ENCODE results near the gene HOXA6. TPM values are rescaled to one million over a fixed set of nuclear protein-coding genes. Genes with fewer than 3 reads are reported as not detected.

HOXA6 gene
- total RNA-seq, 1 donor from 2014 or later, result 45.6 TPM

DNA sequence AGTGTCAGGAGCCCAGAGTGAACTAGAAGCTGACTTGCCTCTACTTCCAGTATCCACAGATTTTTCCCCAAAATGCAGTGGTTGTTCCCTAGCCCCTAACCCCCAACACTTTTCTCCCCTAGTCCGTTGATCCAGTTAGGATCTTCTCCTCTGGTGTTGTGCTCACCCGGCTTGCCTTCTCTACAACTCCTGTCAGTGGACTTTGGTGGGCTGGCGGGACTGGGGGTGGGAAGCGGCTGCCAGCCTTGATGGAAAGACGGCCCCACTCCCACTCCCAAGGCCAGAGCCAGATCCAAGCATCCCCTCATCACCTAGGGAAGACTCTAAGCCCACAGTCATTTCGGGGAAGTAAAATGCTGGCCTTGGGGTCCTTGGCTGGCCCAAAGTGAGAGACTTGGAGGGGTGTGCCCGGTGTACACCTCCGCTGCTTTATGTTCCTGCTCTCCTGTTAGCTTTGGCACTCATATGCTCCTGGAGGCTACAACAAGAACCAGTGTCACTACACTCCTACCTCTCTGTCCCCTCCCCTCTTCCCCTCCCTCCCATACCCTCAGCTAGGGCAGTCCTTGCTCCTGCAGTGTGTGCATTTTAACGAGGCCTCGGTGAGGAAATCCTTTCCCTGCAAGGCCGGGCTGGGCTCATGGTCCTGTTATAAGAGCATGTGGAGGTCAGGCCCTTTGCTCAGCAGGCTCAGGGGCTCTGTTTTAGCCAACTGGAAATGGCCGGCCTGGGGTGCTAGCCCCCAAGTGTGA is 27.5 kb upstream of the HOXA6 start:
- no peaks in the 10 kb centered on the region for H3K36me3 Mint-ChIP-seq
- peaks cover 24% of the 10 kb centered on the region for H3K4me1 Mint-ChIP-seq
- DNase-seq (ENCODE audit: low spot score in 2 of 2, unreplicated experiment in 2 of 2), result peak; percentile 17 to 38
- TF ChIP-seq, protein P1, sequence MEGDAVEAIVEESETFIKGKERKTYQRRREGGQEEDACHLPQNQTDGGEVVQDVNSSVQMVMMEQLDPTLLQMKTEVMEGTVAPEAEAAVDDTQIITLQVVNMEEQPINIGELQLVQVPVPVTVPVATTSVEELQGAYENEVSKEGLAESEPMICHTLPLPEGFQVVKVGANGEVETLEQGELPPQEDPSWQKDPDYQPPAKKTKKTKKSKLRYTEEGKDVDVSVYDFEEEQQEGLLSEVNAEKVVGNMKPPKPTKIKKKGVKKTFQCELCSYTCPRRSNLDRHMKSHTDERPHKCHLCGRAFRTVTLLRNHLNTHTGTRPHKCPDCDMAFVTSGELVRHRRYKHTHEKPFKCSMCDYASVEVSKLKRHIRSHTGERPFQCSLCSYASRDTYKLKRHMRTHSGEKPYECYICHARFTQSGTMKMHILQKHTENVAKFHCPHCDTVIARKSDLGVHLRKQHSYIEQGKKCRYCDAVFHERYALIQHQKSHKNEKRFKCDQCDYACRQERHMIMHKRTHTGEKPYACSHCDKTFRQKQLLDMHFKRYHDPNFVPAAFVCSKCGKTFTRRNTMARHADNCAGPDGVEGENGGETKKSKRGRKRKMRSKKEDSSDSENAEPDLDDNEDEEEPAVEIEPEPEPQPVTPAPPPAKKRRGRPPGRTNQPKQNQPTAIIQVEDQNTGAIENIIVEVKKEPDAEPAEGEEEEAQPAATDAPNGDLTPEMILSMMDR (IDR thresholded peaks at IDR 0.05; ENCODE audit: unreplicated experiment), result no peak
- peak overlapping the region; percentile 69 for H3K4me3 Mint-ChIP-seq
- peaks cover 91% of the 10 kb centered on the region for H3K27me3 Mint-ChIP-seq (ENCODE audit: low read depth)
- H3K27ac Mint-ChIP-seq, result peak overlapping the region; percentile 94
- H3K9me3 Mint-ChIP-seq, result no peaks in the 10 kb centered on the region

DNA sequence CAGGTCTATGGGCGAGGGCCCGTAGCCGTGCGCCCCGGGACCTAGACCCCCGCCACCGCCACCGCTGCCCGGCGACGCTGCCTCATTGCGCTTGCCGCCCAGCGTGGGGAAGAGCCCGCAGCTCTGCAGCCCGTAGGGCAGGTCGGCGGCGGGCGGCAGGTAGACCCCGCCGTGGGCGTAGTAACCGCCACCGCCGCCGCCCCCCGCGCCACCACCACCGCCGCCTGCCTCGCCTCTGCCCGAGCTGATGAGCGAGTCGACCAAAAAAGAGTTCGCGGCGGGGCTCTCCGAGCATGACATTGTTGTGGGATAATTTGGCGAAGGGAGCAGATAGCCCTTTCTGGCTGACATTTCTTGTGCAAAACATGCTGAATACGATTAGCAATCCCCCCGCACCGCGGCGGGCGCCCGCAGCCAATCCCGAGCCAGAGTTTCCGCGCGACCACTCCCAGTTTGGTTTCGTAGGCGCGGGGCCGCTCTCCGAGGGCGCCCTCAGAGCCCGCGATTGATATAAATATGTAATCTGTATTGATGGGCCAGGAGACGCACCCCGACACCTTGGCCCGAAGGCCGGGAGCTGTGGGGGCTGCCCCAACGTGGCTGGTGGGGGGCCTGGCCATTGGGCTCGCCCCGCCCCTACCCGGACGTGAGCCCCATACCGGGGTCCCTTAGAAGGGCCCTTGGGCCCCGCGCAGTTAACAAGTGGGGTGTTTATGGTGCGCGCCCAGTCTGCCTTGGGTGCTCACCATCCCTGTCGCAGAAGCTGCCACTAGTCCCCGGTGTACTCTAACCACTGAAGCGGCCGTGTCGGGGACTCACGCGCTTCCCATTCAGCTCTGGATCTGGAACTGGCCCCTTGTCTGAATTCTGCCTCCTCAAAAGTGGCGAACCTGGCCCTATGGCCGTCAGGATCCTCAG is 26.6 kb upstream of the HOXA6 start, which contains the start of gene HOXA10:
Gene HOXA10, minus strand, starts transcription at position 365 of the 918 bp plus-strand sequence. Its CDS starts 14 bp downstream, at position 351.
- TF ChIP-seq, protein P1 (IDR thresholded peaks at IDR 0.05; ENCODE audit: unreplicated experiment), result no peak
- peaks cover 88% of the 10 kb centered on the region for H3K27me3 Mint-ChIP-seq (ENCODE audit: low read depth)
- no peaks in the 10 kb centered on the region for H3K36me3 Mint-ChIP-seq
- peaks cover 17% of the 10 kb centered on the region for H3K4me1 Mint-ChIP-seq
- H3K9me3 Mint-ChIP-seq, result no peaks in the 10 kb centered on the region
- peak within 1 kb of the TSS; percentile 94 for H3K27ac Mint-ChIP-seq
- DNase-seq (ENCODE audit: low spot score in 2 of 2, unreplicated experiment in 2 of 2), result peak; percentile 29 to 52
- peak within 1 kb of the TSS; percentile 69 for H3K4me3 Mint-ChIP-seq

DNA sequence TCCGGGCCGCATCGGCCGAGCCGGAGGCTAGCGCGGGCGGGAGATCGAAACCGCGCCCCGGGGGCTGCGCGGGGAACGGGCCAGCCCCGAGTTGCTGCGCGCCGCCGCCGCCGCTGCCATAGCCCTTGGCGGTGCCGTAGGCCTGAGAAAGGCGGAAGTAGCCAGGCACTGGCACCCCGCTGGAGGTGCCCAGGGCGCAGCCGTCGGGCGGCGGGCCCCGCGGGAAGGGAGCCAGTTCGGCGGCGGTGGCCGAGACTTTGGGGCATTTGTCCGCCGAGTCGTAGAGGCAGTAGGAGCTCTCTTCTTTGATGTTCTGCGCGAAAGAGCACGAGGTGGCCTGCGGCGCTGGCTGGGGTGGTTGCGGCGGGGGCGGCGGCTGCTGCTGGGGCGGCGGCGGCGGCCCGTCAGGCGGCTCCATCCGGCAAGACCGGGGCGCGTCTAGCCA is 26.0 kb upstream of the HOXA6 start:
- Mint-ChIP-seq H3K4me1 (peaks cover 21% of the 10 kb centered on the region), H3K9me3 (no peaks in the 10 kb centered on the region), H3K27me3 (ENCODE audit: low read depth) (peaks cover 88% of the 10 kb centered on the region), H3K4me3 (no peak overlapping the region), H3K36me3 (no peaks in the 10 kb centered on the region), H3K27ac (no peak overlapping the region)
- peak; percentile 27 to 59 for DNase-seq (ENCODE audit: low spot score in 2 of 2, unreplicated experiment in 2 of 2)
- TF ChIP-seq, protein P1 (IDR thresholded peaks at IDR 0.05; ENCODE audit: unreplicated experiment), result no peak

DNA sequence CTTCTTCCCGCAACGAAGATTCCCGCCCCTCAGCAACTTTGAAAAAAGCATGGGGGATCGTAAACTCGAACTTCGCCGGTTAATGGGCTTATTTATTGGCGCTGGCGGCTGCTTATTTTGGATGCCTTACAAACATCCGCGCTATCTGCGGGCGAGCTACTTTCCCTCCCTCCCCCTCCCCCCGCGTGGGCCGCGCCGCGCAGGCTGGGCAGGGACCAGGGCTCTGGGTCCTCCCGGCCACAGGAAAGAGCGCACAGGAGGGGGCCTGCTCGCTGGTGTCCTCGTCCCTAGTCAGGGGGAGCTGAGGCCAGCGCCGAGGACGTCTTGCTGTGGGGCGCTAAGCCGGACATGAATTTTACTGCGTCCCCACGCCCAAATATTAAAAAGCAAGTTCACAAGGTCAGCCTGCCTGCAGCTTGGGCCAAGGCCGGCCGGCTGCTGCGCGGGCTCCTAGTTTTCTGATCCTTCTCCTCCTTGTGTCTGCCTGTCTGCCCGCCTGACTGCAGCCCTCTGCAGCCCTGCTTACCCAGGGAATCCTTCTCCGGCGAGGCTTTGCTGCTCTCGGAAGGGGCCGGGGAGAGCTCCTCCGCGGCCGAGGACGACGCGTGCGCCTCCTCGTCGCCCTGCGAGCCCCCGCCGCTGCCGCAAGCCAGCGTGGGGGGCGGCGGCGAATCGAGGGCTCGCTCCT is 25.4 kb upstream of the HOXA6 start:
- Mint-ChIP-seq H3K9me3 (no peaks in the 10 kb centered on the region), H3K4me1 (peaks cover 26% of the 10 kb centered on the region), H3K27me3 (ENCODE audit: low read depth) (peaks cover 88% of the 10 kb centered on the region), H3K36me3 (no peaks in the 10 kb centered on the region), H3K4me3 (peak overlapping the region; percentile 69), H3K27ac (peak overlapping the region; percentile 90)
- peak; percentile 45 to 65 for DNase-seq (ENCODE audit: low spot score in 2 of 2, unreplicated experiment in 2 of 2)
- TF ChIP-seq, protein P1 (IDR thresholded peaks at IDR 0.05; ENCODE audit: unreplicated experiment), result no peak

DNA sequence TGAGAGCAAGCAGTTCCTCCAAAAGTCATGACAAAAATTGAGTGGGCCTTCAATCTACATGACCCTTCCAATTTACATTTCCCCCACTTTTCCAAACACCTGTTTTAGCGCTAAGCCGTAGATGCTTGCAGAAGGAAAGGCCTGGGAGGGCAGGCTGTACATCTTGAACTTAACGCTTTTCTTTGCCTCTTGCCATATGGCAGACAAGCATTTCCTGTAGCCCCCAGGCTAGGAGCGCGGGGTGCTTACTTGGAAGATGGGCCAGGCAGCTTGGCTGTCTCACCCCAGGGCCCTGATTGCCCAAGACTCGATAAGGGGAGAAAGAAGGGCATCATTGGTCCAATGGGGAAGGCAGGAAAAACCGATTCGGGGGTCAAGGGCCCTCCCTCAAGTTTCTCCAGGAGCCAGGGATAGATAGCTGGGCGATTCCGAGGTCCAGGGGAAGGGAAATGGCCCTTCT is 24.8 kb upstream of the HOXA6 start:
- Mint-ChIP-seq H3K4me3 (peak overlapping the region; percentile 69), H3K27me3 (ENCODE audit: low read depth) (peaks cover 88% of the 10 kb centered on the region), H3K9me3 (no peaks in the 10 kb centered on the region), H3K27ac (peak overlapping the region; percentile 90), H3K4me1 (peaks cover 31% of the 10 kb centered on the region), H3K36me3 (no peaks in the 10 kb centered on the region)
- TF ChIP-seq, protein P1 (IDR thresholded peaks at IDR 0.05; ENCODE audit: unreplicated experiment), result no peak
- peak; percentile 14 to 39 for DNase-seq (ENCODE audit: low spot score in 2 of 2, unreplicated experiment in 2 of 2)
